ENCODE measurements around the gene HSD17B14. TPM values are rescaled to one million over a fixed set of nuclear protein-coding genes. Genes with fewer than 3 reads are reported as not detected.

The HSD17B14 gene
- total and polyA plus RNA-seq, 2 of the 13 experiments (the other 11 are each of a cell fraction or from before 2014, with no cell fraction given), result 0.58 to 1.2 TPM

DNA sequence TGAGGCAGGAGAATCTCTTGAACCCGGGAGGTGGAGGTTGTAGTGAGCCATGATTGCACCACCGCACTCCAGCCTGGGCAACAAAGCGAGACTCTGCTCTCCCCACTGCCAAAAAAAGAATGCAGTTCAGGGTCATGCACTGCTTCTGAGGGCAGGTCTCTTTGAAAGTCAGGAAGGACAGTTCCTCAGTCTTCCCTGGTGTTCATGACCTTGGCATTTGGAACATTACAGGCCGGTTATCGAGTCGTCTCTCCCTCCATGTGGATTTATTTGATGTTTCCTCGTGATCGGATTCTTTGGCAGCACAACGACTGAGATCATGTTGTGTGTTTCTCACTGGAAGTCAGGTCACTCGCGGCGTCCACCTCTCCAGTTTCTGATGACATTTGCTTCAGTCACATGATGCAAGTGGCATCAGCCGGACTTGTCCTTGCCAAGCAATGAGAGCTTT, 63.8 kb downstream of the HSD17B14 start (continued):
- TF ChIP-seq, protein P1, sequence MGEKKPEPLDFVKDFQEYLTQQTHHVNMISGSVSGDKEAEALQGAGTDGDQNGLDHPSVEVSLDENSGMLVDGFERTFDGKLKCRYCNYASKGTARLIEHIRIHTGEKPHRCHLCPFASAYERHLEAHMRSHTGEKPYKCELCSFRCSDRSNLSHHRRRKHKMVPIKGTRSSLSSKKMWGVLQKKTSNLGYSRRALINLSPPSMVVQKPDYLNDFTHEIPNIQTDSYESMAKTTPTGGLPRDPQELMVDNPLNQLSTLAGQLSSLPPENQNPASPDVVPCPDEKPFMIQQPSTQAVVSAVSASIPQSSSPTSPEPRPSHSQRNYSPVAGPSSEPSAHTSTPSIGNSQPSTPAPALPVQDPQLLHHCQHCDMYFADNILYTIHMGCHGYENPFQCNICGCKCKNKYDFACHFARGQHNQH (CRISPR knock-in tag; IDR thresholded peaks at IDR 0.05), result peak; percentile 23; the same call in 1 of the 2 replicates
- TF ChIP-seq KDM6A (CRISPR knock-in tag; IDR thresholded peaks at IDR 0.05; ENCODE audit: low read depth) (0 out of 2 replicates have a peak, but pooled peaks have one; percentile 21), ZNF296 (CRISPR knock-in tag; conservative IDR thresholded peaks at IDR 0.05) (no peak), NR3C1 (CRISPR knock-in tag; IDR thresholded peaks at IDR 0.05) (no peak), ATM (IDR thresholded peaks at IDR 0.05; ENCODE audit: borderline replicate concordance) (no peak), DNMT1 (CRISPR knock-in tag; IDR thresholded peaks at IDR 0.05) (no peak), HDAC2 (CRISPR knock-in tag; IDR thresholded peaks at IDR 0.05) (peak; percentile 37), ELF1 (CRISPR knock-in tag; IDR thresholded peaks at IDR 0.05) (no peak), NR2F1 (CRISPR knock-in tag; IDR thresholded peaks at IDR 0.05) (peak; percentile 58 to 61; a peak in 3 of 4 replicates), MIER2 (CRISPR knock-in tag; IDR thresholded peaks at IDR 0.05) (no peak)
- TF ChIP-seq, protein P2, sequence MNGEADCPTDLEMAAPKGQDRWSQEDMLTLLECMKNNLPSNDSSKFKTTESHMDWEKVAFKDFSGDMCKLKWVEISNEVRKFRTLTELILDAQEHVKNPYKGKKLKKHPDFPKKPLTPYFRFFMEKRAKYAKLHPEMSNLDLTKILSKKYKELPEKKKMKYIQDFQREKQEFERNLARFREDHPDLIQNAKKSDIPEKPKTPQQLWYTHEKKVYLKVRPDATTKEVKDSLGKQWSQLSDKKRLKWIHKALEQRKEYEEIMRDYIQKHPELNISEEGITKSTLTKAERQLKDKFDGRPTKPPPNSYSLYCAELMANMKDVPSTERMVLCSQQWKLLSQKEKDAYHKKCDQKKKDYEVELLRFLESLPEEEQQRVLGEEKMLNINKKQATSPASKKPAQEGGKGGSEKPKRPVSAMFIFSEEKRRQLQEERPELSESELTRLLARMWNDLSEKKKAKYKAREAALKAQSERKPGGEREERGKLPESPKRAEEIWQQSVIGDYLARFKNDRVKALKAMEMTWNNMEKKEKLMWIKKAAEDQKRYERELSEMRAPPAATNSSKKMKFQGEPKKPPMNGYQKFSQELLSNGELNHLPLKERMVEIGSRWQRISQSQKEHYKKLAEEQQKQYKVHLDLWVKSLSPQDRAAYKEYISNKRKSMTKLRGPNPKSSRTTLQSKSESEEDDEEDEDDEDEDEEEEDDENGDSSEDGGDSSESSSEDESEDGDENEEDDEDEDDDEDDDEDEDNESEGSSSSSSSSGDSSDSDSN (CRISPR knock-in tag; IDR thresholded peaks at IDR 0.05), result peak; percentile 17; the same call in 1 of the 2 replicates
- TF ChIP-seq, protein P3, sequence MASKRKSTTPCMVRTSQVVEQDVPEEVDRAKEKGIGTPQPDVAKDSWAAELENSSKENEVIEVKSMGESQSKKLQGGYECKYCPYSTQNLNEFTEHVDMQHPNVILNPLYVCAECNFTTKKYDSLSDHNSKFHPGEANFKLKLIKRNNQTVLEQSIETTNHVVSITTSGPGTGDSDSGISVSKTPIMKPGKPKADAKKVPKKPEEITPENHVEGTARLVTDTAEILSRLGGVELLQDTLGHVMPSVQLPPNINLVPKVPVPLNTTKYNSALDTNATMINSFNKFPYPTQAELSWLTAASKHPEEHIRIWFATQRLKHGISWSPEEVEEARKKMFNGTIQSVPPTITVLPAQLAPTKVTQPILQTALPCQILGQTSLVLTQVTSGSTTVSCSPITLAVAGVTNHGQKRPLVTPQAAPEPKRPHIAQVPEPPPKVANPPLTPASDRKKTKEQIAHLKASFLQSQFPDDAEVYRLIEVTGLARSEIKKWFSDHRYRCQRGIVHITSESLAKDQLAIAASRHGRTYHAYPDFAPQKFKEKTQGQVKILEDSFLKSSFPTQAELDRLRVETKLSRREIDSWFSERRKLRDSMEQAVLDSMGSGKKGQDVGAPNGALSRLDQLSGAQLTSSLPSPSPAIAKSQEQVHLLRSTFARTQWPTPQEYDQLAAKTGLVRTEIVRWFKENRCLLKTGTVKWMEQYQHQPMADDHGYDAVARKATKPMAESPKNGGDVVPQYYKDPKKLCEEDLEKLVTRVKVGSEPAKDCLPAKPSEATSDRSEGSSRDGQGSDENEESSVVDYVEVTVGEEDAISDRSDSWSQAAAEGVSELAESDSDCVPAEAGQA (IDR thresholded peaks at IDR 0.05; ENCODE audit: low read depth), result no peak
- TF ChIP-seq, protein P3 (CRISPR knock-in tag; IDR thresholded peaks at IDR 0.05; ENCODE audit: borderline replicate concordance), result no peak
- TF ChIP-seq, protein P4, sequence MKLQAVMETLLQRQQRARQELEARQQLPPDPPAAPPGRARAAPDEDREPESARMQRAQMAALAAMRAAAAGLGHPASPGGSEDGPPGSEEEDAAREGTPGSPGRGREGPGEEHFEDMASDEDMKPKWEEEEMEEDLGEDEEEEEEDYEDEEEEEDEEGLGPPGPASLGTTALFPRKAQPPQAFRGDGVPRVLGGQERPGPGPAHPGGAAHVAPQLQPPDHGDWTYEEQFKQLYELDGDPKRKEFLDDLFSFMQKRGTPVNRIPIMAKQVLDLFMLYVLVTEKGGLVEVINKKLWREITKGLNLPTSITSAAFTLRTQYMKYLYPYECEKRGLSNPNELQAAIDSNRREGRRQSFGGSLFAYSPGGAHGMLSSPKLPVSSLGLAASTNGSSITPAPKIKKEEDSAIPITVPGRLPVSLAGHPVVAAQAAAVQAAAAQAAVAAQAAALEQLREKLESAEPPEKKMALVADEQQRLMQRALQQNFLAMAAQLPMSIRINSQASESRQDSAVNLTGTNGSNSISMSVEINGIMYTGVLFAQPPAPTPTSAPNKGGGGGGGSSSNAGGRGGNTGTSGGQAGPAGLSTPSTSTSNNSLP (IDR thresholded peaks at IDR 0.05; ENCODE audit: low read depth, low read length), result peak; percentile 72
- TF ChIP-seq, protein P5, sequence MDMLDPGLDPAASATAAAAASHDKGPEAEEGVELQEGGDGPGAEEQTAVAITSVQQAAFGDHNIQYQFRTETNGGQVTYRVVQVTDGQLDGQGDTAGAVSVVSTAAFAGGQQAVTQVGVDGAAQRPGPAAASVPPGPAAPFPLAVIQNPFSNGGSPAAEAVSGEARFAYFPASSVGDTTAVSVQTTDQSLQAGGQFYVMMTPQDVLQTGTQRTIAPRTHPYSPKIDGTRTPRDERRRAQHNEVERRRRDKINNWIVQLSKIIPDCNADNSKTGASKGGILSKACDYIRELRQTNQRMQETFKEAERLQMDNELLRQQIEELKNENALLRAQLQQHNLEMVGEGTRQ (IDR thresholded peaks at IDR 0.05; ENCODE audit: low read depth, low read length), result peak; percentile 73
- TF ChIP-seq, protein P5 (CRISPR knock-in tag; IDR thresholded peaks at IDR 0.05; ENCODE audit: borderline replicate concordance), result no peak; the same call in 1 of the 2 replicates

All from HepG2 (cell line).